GM08714 (cell line): ENCODE measurements around the gene NARS2.
"Not testable (repeated sequence)": the region's sequence is repeated elsewhere in the genome, so short reads cannot be mapped to it uniquely, and the experiment has no call there.

Experiments used
- H3K4me3 ChIP-seq: fragments of 200-500 bp; sonication (Bioruptor generic); 2 replicates; pipeline ENCODE4 v1.5.1; 2014; ENCODE audit warnings: mild to moderate bottlenecking, low read length, inconsistent platforms
- ZNF274 ChIP-seq: IDR thresholded peaks from 2 replicates; pipeline ENCODE4 v1.6.1; 2012; ENCODE audit warnings: mild to moderate bottlenecking, low read depth, low read length

Gene NARS2

GRCh38 chr11:78497293-78497692, 77.4 kb downstream of the NARS2 start:
- TF ChIP-seq ZNF274: no peak
- no peak overlapping the region for H3K4me3 ChIP-seq

DNA sequence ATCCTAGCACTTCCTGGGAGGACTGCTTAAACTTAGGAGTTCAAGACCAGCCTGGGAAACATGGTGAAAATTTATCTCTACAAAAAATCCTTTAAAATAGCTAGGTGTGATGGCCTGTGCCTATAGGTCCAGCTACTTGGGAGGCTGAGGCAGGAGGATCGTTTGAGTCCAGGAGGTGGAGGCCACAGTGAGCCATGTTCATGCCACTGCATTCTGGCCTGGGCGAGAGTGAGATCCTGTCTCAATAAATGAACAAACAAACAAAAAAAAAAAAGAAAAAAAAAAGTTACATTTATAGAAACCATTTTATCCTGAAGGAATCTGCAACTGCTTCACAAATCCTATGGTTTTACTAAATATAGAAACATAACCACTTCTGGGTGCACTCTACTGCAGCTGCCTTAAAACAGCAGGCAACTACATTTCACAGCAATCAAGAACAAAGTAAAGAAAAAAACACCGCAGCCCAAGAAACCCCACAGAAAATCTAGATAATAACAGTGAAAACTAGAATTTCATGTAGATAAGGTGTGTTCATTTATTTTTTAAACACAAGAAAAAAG, 81.2 kb downstream of the NARS2 start:
- no peak overlapping the region for H3K4me3 ChIP-seq
- TF ChIP-seq ZNF274: no peak

DNA sequence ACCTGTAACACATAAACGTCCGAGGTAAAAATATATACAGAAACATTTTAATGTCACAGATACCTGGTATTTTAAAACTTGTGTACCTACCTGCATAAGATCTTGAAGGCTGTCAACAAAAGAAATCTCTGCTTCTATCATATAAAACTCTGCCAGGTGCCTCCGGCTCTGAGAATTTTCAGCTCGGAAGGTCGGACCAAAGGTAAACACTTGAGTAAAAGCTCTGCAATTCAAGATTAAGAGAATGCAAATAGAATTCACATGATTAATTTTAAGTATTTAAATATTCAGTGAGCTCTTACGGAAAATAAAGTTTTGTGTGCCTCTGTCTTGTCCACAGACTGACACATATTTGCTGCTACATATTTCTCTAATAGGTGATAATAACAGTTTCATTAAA, 81.7 kb downstream of the NARS2 start:
- no peak for TF ChIP-seq ZNF274
- no peak overlapping the region for H3K4me3 ChIP-seq

DNA sequence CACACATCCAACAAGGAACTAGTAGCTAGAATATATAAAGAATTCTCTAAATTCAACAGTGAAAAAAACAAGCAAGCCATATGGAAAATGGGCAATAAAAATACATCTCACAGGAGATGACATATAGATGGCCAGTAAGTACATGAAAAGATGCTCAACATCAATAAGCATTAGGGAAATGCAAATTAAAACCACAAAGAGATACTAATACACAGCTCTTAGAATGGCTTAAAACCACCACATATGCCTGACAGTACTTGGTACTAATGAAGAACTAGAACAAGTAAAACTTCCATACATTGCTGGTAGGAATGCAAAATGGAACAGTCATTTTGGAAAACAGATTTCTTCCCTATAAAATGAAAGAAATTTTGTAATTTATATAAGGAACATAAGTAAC, 85.5 kb downstream of the NARS2 start:
- H3K4me3 ChIP-seq: no peak overlapping the region

DNA sequence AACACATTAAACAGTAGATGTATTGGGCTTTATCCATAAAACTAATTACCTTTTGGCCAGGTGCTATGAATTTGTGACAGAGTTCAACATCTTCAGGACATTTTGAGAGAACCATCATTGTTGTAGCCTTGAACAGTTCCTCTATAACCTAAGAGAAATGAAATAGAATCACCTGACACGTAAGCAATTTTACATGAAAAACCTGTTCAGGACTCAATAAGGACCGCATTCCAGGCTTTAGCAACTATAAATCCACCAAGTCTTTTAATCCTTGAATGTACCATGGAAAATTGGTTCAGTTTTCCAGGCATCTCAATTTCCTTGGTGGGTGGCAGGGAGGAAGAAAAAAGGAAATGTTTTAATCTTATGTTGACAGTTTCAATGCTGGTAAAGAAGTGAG, 96.1 kb downstream of the NARS2 start:
- no peak for TF ChIP-seq ZNF274
- no peak overlapping the region for H3K4me3 ChIP-seq

More for the DNA sequence above, 85.5 kb downstream of the NARS2 start:
- TF ChIP-seq ZNF274: no peak

DNA sequence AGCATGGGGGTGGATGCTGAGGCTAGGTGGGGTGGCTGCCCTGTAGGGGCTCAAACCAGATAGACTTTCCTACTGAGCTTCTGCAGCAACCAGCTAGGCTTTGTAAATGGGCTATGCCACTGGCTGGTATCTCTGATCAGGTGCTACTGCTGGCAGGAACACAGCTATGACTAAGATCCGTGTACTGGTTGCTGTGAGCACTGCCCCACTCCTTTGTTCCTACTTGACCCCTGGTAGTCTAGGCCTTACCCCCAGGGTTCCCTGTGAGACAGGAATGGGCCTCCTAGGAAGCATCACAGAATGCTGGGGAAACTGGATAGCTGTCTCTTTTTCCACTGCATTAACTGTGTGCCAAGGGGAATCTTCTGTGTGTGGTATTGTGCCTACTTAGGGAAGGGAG, 98.6 kb downstream of the NARS2 start:
- TF ChIP-seq ZNF274: no peak
- no peak overlapping the region for H3K4me3 ChIP-seq

GRCh38 chr11:78474451-78474850, 100.2 kb downstream of the NARS2 start:
- no peak overlapping the region for H3K4me3 ChIP-seq
- no peak for TF ChIP-seq ZNF274

DNA sequence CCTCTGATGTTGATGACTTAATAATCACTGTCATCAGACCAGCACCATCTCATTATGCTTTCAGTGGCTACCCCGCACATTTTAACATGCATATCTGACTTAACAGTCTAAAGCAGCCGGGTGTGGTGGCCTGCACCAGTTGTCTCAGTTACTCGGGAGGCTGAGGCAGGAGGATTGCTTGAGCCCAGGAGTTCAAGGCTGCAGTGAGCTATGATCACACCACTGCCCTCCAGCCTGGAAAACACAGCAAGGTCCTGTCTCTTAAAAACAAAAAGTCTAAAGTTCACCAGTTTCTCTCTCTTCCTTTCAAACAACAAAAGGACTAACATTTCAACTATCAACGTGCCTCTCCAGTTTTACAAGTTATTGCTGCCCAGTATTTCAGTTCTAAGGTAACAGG, 101.8 kb downstream of the NARS2 start:
- TF ChIP-seq ZNF274: no peak
- no peak overlapping the region for H3K4me3 ChIP-seq

GRCh38 chr11:78472382-78472781, 102.3 kb downstream of the NARS2 start:
- TF ChIP-seq ZNF274: no peak
- H3K4me3 ChIP-seq: no peak overlapping the region

- H3K4me3 ChIP-seq: no peak overlapping the region
- no peak for TF ChIP-seq ZNF274
These were observed 103.7 kb downstream of the NARS2 start for GRCh38 chr11:78470861-78471442.

- no peak overlapping the region for H3K4me3 ChIP-seq
- TF ChIP-seq ZNF274: no peak
These were observed 104.8 kb downstream of the NARS2 start for GRCh38 chr11:78469896-78470295.

DNA sequence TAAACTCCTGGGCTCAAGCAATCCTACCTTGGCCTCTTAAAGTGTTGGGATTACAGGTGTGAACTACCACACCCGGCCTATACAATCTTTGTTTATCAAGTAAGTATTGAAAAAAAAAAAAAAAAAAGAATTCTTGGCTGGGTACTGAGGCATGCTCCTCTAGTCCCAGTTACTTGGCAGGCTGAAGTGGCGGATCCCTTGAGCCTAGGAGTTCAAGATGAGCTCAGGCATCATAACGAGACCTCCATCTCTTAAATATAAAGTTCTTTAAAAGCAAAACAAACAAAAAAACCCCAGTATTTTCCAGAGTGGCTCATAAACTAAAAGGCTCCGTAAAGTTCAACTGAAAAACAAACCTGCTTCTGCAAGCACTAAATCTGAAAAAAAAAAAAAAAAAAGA, 106.7 kb downstream of the NARS2 start:
- TF ChIP-seq ZNF274: no peak
- H3K4me3 ChIP-seq: no peak overlapping the region

- no peak for TF ChIP-seq ZNF274
These were observed 107.3 kb downstream of the NARS2 start for GRCh38 chr11:78467370-78467769.

GRCh38 chr11:78465169-78465942, 109.3 kb downstream of the NARS2 start:
- no peak overlapping the region; the same call in 1 of the 2 replicates for H3K4me3 ChIP-seq
- no peak for TF ChIP-seq ZNF274

More at GRCh38 chr11:78467370-78467769, 107.3 kb downstream of the NARS2 start:
- no peak overlapping the region for H3K4me3 ChIP-seq

DNA sequence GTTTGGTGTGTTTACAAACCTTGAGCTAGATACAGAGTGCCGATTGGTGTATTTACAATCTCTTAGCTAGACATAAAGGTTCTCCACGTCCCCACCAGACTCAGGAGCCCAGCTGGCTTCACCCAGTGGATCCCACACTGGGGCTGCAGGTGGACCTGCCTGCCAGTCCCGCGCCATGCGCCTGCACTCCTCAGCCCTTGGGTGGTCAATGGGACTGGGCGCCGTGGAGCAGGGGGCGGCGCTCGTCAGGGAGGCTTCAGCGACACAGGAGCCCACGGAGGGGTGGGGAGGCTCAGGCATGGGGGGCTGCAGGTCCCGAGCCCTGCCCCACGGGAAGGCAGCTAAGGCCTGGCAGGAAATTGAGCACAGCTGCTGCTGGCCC, 109.9 kb downstream of the NARS2 start:
- not testable (repeated sequence) for H3K4me3 ChIP-seq
